Measurements from ENCODE around the gene ACACB. TPM values are rescaled to one million over a fixed set of nuclear protein-coding genes. Genes with fewer than 3 reads are reported as not detected.
A peak's percentile ranks its signal among the peaks of the same experiment; 100 is the strongest.

The ACACB gene
- total RNA-seq, result 17.6 TPM

DNA sequence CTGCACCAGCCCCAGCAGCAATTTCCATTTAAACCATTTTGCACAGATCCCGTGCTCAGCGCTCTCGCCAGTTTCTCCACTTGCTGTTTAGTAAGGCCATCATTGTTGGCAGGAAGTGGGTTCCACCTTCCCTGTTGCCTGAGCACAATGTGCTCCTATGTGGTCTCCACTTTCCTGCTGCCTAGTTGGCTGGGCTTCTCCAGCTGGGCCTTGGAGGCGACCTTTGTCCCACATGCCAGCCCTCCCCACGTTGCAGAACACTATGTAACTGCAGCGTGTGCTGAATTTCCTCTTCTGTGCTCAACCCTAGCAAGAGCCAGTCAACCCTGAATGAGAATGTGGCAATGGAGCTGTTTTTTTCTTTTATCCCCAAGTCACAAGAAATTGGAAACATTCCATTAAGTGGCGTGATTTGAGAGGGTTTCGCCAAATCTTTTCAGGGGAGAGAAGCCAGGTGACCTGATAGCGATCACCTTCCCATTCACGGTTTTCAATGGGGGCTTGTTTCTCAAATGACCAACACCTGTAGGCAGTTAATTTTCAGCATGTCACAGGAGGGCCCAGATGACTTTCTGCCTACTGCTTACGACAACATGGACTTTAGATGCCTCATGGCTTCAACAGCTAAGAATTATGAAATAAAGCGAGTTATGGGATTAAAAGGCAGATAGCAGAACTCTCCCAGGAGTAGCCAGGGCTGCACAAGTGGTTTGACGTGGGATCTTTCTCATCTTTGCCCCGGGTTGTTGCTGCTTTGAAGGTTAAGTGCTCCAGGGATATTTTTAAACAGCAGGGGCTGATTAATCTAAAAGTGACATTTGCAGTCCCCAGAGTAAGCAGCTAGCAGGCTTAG lies at the start of gene ACACB:
Gene ACACB, plus strand, starts transcription at position 830 of the 853 bp plus-strand sequence. CDS start 22,819 bp downstream, outside the sequence.
- DNase-seq, result peak; percentile 52

DNA sequence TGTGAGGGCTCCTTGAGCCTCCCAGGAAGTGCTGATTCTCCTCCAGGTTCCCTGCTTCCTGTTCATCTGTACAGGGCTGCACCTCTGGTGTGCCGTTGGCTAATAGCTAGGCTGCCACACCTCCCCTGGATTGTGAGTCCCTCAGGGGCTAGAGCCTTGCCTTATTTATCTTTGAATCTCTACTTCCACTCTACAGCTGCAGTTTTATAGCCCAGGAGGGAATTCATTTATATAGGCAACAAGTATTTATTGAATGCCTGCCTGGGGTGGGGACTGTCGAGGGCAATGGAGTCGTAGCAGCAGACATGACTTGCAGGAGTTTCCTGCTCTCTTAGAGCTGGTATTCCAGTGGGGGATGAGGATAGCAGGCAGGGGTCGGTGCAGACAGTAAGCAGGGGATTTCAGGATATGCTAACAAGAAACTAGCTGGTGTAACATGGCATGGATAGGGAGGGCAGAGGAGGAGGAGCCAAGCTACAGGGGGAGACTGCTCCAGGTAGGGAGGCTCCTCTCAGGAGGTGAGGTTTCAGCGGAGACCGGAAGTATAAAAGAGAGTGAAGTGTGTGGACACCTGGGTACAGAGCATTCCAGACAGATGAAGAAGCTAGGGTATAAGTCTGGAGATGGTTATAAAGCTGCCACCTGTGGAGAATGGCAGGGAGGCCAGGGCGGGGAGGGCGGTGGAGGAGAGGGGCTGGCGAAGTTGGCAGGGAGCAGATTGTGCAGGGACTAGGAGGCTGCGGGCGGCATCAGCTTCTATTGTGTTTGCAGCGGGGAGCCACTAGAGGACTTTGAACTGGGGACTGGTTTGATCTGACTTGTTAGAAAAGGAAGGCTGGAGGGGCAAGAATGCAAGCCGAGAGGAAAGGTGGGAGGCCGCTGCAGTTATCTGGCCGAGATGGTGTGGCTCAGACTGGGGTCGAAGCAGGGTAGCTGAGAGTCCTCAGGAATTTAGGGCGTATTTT lies 46.8 kb upstream of the ACACB start:
- DNase-seq, result no peak

DNA sequence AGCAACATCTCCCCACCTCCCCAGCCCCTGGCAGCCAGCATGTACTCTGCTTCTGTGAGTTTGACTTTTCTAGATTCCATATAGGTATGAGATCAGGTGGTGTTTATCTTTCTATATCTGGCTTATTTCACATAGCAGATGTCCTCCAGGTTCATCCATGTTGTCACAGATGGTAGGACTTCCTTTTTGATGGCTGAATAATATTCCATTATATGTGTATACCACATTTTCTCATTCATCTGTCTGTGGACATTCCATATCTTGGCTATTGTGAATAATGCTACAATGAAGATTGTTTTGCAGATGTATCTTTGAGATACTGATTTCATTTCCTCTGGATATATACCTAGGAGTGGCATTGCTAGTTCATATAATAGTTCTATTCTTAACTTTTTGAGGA lies 41.5 kb upstream of the ACACB start:
- no peak for DNase-seq

DNA sequence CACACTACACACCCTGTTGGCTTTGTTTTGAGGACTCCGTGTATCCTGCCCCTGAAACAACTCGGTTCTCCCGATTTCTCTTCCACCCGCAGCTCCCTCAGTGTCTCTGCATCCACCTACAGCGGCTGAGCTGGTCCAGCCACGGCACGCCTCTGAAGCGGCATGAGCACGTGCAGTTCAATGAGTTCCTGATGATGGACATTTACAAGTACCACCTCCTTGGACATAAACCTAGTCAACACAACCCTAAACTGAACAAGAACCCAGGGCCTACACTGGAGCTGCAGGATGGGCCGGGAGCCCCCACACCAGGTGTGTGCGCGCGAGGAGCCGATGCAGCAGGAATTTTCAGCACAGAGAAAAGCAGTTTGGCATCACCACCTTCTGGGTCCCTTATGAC lies 33.6 kb upstream of the ACACB start:
- DNase-seq, result no peak

DNA sequence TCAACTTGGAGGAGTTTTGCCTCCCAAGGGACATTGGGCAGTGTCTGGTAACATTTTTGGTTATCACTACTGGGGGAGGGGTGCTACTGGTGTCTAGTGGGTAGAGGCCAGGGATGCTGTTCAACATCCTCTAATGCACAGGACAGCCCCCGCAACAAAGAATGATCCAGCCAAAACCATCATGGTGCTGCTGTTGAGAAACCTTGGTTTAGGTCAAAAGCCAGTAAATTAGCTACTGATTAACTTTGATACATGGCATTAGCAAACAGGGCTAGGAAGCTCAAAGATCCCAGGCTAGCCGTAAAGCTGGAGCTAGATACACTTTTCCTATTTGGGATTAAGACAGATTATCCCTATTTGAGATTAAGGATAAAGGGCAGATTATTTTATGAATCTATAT lies 32.0 kb upstream of the ACACB start:
- no peak for DNase-seq

DNA sequence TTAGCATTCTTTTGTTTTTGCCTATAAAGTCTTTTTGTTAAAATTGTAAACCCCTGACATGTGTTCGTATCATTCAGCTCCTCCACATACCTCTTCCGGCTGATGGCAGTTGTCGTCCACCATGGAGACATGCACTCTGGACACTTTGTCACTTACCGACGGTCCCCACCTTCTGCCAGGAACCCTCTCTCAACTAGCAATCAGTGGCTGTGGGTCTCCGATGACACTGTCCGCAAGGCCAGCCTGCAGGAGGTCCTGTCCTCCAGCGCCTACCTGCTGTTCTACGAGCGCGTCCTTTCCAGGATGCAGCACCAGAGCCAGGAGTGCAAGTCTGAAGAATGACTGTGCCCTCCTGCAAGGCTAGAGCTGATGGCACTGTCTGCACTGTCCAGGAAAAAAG lies 30.8 kb upstream of the ACACB start:
- DNase-seq, result no peak

DNA sequence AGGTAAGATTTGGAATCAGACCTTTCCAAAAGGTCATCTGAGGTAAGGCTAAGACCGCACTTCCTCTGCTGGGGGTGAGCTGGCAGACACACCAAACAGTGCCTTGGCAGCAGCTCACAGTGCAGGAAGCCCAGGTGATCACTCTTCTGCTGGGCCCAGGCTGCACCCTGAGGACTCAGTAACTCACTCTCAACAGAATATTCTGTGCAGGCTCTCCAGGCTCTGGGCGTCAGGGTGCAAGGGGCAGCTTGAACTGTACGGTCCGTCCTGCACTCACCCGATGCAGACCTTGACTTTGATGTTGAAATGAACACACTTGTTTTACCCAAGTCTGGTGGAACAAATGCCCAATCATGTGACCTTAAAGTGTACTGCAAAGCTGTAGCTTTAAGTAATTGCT lies 29.1 kb upstream of the ACACB start:
- no peak for DNase-seq

DNA sequence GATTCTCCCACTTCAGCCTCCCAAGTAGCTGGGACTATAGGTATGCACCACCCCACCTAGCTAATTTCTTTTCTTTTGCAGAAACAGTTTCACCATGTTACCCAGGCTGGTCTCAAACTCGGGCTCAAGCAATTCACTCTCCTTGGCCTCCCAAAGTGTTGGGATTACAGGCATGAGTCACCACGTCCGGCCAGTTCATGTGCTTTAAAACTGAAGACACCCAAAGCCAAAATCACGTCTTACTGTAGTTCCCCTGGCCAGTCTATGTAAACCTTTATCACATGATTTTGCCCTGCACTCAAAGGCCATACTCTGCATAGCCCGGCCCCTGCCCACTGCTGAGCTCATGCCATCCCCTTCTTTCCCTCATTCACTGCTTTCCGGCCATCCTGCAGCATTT lies 27.6 kb upstream of the ACACB start:
- DNase-seq, result no peak

DNA sequence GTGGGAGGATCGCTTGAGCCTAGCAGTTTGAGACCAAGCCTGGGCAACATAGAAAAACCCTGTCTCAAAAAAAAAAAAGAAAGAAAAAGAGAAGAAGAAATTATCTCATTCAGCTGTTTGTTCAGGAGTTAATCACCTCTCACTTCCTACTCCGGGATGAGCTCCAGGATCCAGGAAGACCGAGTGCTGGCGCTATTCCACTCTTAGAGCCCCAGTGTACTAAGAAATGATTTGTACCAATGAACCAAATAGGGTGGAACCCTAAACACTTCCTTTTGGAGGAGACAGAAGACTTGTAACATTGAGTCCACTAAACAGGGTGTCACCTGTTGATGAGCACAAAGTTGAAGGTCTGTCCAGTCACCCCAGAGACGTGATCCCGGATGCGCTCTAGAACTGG lies 26.7 kb upstream of the ACACB start:
- DNase-seq, result no peak

DNA sequence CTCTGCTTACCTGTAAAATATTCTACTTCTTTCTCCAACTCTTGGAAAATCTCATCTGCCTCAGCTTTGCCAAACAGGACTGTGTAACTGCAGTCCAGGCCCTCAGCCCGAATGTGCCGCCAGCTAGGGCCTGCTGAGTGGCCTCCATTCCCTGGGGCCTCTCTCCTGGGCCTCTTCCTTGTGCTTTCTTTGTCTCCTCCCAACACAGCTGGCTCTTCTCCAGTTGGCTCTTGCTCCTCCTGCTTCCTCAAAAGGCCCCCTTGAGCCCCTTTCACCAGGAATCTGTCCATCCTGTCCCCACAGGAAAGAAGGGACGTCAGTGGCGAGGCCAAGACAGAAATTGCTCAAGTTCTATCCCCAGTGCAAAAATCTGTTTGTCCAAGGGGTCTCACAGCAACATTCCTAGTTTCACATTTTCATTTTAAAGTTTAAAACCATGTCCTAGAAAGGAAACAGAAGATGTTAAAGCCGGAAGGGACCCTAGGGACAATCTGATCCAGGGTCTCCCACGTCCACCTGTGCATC lies 23.8 kb upstream of the ACACB start:
- DNase-seq, result peak; percentile 56

DNA sequence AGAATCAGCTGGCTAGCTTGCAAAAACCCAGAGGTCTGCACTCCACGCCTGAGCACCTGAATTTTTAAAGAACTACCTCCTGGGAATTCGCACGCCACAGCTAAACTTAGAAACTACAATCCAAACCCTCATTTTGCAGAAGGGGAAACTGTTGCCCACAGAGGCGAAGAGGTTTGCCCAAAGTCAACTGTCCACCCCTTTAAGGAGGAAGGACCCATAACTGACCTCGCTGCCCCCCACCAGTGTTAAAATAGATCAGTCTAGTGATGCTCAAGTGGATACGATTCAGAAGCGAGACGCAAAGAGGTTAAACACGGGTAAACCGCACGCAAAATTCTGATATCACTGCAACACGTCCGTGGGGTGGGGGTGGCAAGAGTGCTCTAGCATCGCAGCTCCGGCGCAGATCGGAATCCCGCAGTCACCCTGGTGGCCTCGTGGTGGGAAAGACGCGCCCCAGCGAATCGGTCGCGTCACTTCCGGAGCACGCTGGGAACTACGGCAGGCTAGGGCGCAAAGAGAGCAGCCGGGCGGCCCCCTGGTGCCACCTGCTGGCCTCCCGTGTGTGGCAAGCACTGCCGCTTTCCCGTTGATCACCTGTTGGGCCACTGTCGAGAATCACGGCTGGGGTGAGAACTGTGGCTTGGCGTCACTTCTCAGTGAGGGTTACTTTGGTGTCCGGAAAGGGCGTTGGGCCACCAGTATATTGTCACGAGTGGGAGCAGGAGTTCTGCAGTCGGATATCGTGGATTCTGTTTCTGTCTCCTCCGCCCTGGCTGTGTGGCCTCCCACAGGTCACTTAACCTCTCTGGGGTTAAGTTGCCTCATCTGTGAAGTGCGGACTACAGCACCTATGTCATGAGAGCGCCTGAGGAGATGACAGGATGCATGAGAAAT lies 23.1 kb upstream of the ACACB start, which contains the start of gene ALKBH2:
Gene ALKBH2, minus strand, starts transcription at position 451 of the 897 bp plus-strand sequence. CDS start 686 bp downstream, outside the sequence.
- DNase-seq, result peak; percentile 97

DNA sequence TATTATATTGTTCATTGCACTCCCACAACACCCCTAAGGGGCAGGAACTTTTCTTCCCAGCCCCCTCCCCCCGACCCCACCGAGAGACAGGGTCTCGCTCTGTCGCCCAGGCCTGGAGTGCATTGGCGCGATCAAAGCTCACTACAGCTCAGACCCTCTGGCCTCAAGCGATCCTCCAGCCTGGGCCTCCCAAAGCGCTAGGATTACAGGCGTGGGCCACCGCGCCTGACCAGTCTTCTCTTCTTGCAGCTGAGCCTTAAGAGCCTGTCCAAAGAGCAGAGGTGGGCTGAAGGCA lies 19.3 kb upstream of the ACACB start:
- no peak for DNase-seq

DNA sequence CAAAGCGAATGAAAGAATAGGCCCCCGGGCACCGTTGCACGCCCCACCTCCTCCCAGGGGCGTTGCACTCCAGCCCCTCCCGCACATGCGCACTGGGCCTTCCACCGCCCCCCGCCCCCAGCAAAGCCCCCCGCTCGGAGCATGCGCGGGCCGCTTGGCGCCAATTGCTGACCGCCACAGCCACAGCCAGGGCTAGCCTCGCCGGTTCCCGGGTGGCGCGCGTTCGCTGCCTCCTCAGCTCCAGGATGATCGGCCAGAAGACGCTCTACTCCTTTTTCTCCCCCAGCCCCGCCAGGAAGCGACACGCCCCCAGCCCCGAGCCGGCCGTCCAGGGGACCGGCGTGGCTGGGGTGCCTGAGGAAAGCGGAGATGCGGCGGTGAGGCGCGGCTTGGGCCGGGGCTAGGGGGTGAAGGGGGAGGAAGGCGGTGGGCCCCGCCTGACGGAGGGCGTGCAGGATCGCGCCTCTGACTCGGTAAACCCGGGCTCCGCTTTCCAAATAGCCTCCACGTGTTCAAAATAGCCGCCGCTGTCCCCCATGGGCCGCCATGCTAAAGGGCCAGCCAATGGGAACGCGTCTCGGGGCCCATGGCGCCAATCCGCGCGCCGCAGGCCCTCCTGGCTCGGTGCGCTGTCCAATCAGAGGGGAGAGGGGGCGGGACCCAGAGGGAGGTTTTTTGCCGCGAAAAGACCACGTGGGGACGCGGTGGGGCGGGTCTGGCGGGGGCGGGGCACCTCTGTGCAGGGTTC lies 18.8 kb upstream of the ACACB start, which contains the start of gene UNG:
Gene UNG, plus strand, starts transcription at position 163 of the 748 bp plus-strand sequence. Its CDS starts 83 bp downstream, at position 246.
- DNase-seq, result peak; percentile 99

DNA sequence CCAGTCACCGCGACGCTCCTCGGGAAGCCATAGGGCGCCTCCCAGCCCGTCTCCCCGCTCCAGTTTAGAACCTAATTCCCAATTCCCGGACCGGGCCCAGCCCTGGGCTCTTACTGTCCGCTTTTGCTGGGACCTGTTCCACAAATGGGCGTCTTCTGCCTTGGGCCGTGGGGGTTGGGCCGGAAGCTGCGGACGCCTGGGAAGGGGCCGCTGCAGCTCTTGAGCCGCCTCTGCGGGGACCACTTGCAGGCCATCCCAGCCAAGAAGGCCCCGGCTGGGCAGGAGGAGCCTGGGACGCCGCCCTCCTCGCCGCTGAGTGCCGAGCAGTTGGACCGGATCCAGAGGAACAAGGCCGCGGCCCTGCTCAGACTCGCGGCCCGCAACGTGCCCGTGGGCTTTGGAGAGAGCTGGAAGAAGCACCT lies 18.2 kb upstream of the ACACB start:
- peak; percentile 85 for DNase-seq

DNA sequence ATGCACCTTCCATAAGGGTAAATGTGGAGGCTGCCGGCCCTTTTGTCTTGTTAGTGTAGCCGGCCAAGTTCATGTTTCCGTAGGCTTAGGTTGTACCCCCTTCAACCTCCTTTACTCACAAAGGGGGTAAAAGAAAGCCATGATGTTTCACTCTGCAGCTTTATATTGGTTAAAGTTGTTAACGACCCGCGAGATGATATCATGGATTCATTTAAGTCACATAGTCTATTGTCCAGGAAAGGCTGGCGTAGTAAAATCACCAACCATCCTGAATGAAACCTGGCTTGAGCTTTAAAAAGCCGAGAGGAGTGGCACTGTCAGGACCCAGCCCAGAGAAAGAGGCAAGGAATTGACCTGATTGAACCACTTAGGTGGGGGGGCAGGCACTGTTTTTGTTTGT lies 17.7 kb upstream of the ACACB start:
- no peak for DNase-seq

DNA sequence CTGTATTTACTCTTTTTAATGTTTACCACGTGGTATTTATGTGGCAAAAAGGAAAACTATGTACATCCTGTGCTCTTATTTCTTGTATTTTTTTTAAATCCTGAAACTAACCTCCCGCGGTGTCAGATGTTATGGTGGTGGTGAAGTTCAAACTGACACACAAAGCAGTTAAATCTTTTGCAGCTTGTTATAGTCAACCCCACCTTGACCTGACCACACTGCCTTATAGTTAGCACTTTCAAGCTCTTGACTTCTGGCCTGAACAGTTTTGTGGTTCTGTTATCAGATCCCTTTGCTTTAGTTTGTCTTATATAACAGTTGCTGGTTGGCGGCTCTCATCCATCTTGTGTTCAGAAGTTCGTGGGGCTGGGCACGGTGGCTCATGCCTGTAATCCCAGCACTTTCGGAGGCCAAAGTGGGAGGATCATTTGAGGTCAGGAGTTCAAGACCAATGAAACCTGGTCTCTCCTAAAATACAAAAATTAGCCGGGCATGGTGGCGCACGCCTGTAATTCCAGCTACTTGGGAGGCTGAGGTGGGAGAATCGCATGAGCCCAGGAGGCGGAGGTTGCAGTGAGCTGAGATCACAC lies 16.9 kb upstream of the ACACB start:
- DNase-seq, result no peak

DNA sequence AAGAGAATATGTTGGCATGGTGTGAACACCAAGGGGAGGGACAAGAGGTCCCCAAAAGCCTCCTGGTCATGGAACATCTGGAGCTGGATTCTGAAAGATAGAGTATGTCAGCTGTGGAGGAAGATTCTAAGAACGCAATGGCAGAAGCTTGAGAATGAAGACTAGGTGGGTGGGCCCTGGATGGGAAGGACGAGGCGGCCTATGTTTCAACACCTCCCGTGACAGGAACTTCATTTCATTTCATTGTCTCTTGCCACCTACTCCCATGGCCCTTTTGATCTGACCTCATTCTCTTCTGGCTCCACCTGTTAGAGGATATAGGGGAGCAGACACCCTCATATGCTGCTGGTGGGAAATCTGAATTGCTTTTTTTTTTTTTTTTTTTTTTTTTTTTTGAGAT lies 15.6 kb upstream of the ACACB start:
- DNase-seq, result no peak

DNA sequence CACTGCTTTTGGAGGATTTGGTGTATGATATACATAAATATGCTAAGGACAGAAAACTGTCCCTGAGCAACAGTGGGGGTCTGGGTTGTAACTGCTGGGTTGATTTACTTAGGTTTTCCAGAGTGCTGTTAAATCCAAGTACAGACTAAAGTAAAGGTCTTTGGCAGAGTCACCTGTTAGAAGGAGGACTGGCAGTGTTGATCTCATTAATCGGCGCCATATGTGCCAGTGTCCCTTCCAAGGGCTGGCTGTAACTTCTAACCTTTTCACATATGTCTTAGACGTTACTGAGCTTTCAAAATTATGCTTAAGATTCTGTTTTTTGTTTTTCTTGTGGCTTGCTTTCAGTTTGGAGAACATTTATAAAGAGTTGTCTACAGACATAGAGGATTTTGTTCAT lies 13.9 kb upstream of the ACACB start:
- DNase-seq, result no peak

DNA sequence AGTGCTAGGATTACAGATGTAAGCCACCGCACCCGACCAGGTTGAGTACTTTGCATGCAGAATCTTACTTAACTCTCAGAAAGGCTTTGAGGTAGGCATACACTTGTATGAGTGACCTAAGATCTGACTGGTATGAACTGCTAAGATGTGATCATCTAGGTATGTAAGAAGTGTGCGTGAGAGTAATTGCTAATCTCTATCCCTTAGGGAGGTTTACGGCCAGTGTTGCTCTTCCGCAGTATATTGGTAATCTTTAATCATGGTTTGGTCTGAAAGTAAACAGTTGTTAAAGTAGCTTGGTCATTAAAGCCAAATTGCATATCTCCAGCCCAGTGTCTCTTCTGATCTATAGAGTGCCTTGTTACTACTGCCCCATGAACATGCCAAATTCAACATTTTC lies 11.2 kb upstream of the ACACB start:
- no peak for DNase-seq

DNA sequence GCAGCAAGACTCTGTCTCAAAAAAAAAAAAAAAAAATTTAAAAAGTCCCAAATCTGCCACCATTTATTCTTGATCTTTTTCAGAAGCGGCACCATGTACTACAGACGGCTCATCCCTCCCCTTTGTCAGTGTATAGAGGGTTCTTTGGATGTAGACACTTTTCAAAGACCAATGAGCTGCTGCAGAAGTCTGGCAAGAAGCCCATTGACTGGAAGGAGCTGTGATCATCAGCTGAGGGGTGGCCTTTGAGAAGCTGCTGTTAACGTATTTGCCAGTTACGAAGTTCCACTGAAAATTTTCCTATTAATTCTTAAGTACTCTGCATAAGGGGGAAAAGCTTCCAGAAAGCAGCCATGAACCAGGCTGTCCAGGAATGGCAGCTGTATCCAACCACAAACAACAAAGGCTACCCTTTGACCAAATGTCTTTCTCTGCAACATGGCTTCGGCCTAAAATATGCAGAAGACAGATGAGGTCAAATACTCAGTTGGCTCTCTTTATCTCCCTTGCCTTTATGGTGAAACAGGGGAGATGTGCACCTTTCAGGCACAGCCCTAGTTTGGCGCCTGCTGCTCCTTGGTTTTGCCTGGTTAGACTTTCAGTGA lies 6.5 kb upstream of the ACACB start:
- DNase-seq, result no peak

Measured in tongue (tissue), 2 donors.